ENCODE data around the gene ARSI.

Gene ARSI

DNA sequence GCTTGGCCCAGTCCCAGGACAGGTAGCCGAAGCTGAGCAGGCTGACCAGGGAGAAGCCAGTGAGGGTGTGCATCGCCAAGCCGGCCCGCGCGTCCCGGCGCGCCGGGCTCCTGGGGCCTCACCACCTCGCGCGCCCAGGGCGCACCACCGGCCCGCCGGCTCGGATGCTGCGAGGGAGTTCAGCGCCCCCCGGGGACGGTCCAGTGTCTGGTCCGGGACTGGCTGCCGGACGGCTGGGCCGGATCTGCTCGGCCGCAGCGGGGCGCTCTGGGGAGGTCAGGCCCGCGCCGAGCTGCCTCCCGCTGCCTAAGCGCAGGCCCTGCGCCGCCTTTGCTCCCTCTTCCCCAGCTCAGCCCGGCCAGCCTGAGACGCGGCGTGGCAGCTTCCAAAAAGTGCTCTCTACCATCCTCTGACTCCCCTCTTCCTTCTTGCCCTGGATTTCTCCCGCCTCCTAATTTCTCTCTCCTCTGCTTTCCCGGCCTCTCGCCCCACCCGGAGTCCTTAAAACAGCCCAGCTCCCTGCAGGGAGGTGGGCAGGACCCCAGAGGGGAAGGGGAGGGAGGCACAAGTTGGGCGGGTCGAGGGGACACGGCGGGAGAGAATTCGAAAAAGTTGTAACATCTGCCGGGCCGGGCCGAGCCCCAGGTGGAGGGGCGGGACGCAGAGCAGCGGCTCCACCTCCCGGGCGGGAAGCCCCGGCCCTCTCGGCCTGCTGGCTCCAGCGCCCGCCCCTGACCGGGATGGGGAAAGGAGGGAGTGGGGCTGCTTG lies at the start of gene ARSI:
ARSI (minus strand) TSS at position 605 of the 769 bp plus-strand sequence; CDS start at position 73, 532 bp downstream.
- no peaks in the 10 kb centered on the region for H3K9me3 ChIP-seq (ENCODE audit: control insufficient read depth, low read length)
- peak within 1 kb of the TSS; percentile 62 for H3K4me2 ChIP-seq (ENCODE audit: low read length)
- no peaks in the 10 kb centered on the region for H3K36me3 ChIP-seq (ENCODE audit: control insufficient read depth, insufficient read depth, low read length)
- TF ChIP-seq CTCF (IDR thresholded peaks at IDR 0.05), result no peak
- H3K4me3 ChIP-seq (ENCODE audit: low read depth, low read length), result peak within 1 kb of the TSS; percentile 8
- H3K27me3 ChIP-seq (ENCODE audit: control insufficient read depth, insufficient read depth, low read length), result no peaks in the 10 kb centered on the region
- H3K79me2 ChIP-seq, result no peaks in the 10 kb centered on the region
- H3K4me1 ChIP-seq, result no peaks in the 10 kb centered on the region
- no peak within 1 kb of the TSS for H3K27ac ChIP-seq
- peak within 1 kb of the TSS; percentile 88 for H2AFZ ChIP-seq
- no peak within 1 kb of the TSS for H3K9ac ChIP-seq

- Histone ChIP-seq H3K36me3 (ENCODE audit: control insufficient read depth, insufficient read depth, low read length) (no peaks in the 10 kb centered on the region), H3K4me3 (ENCODE audit: low read depth, low read length) (no peak overlapping the region), H3K27ac (no peak overlapping the region), H3K4me1 (no peaks in the 10 kb centered on the region), H3K27me3 (ENCODE audit: control insufficient read depth, insufficient read depth, low read length) (no peaks in the 10 kb centered on the region), H3K79me2 (no peaks in the 10 kb centered on the region), H3K9me3 (ENCODE audit: control insufficient read depth, low read length) (no peaks in the 10 kb centered on the region), H2AFZ (no peak overlapping the region), H3K4me2 (ENCODE audit: low read length) (peak overlapping the region; percentile 11), H3K9ac (no peak overlapping the region)
- TF ChIP-seq CTCF (IDR thresholded peaks at IDR 0.05), result peak; percentile 47
Observed at GRCh38 chr5:150350524-150351344, 48.0 kb upstream of the ARSI start.

- no peak for TF ChIP-seq CTCF (IDR thresholded peaks at IDR 0.05)
- no peaks in the 10 kb centered on the region for H3K79me2 ChIP-seq
- H3K4me2 ChIP-seq (ENCODE audit: low read length), result no peak overlapping the region
- no peaks in the 10 kb centered on the region for H3K36me3 ChIP-seq (ENCODE audit: control insufficient read depth, insufficient read depth, low read length)
- no peaks in the 10 kb centered on the region for H3K9me3 ChIP-seq (ENCODE audit: control insufficient read depth, low read length)
- no peak overlapping the region for H3K27ac ChIP-seq
- H3K9ac ChIP-seq, result no peak overlapping the region
- H3K4me1 ChIP-seq, result no peaks in the 10 kb centered on the region
- H3K4me3 ChIP-seq (ENCODE audit: low read depth, low read length), result no peak overlapping the region
- H3K27me3 ChIP-seq (ENCODE audit: control insufficient read depth, insufficient read depth, low read length), result no peaks in the 10 kb centered on the region
- no peak overlapping the region for H2AFZ ChIP-seq
Observed at GRCh38 chr5:150349681-150350275, 47.1 kb upstream of the ARSI start.

DNA sequence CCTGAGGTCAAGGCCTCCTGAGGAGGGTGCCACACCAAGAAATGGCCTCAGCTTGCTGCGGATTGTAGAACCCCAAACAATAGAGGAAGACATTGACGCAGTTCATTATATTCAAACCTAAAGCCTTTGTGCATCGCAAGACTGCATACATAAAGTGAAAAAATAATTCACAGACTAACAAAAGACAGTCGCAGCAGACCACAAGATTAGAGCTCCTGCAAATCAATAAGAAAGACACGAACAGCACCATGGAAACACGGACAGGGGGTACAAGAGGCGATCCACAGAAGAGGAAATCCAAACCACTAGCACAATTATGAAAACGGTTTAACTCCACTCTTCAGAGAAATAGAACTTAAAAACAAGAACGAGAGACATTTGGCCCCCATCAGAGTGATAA lies 44.7 kb upstream of the ARSI start:
- Histone ChIP-seq H3K4me1 (no peaks in the 10 kb centered on the region), H3K27ac (no peak overlapping the region), H3K36me3 (ENCODE audit: control insufficient read depth, insufficient read depth, low read length) (no peaks in the 10 kb centered on the region), H3K27me3 (ENCODE audit: control insufficient read depth, insufficient read depth, low read length) (no peaks in the 10 kb centered on the region), H3K79me2 (no peaks in the 10 kb centered on the region), H3K4me2 (ENCODE audit: low read length) (no peak overlapping the region), H3K4me3 (ENCODE audit: low read depth, low read length) (no peak overlapping the region), H3K9ac (no peak overlapping the region), H2AFZ (no peak overlapping the region), H3K9me3 (ENCODE audit: control insufficient read depth, low read length) (no peaks in the 10 kb centered on the region)
- no peak for TF ChIP-seq CTCF (IDR thresholded peaks at IDR 0.05)

All from parathyroid adenoma (tissue), 2 donors.